Activated CD8-positive, alpha-beta memory T cell treated with anti-CD3 and anti-CD28 coated beads, Interleukin-2, amount 50 U/mL, for 24 hours (primary cell): Measurements from ENCODE around the gene BRINP1.

Experiments used
- DNase-seq: peaks from one replicate; pipeline ENCODE4 v3.0.0-alpha.2; 2020; ENCODE audit errors: extremely low read depth

The BRINP1 gene

GRCh38 chr9:119137479-119137878 lies 231.8 kb downstream of the BRINP1 start:
- no peak for DNase-seq

- no peak for DNase-seq
These were observed 243.2 kb downstream of the BRINP1 start for GRCh38 chr9:119126040-119126439.

- DNase-seq = no peak
These were observed 247.3 kb downstream of the BRINP1 start for GRCh38 chr9:119121899-119122298.

- DNase-seq = no peak
These were observed 251.8 kb downstream of the BRINP1 start for GRCh38 chr9:119117409-119117808.
